GM23248 (cell line): Measurements from ENCODE around the gene BOLA2B. TPM values are rescaled to one million over a fixed set of nuclear protein-coding genes. Genes with fewer than 3 reads are reported as not detected.

Source experiments
- DNase-seq: peaks from one replicate; pipeline ENCODE4 v3.0.0-alpha.2; 2015
- H2AFZ ChIP-seq: fragments of 200-600 bp; sonication (generic); 2 replicates; pipeline ENCODE4 v1.6.1; 2016; ENCODE audit warnings: antibody characterized with exemption
- H3F3A ChIP-seq: fragments of 200-600 bp; sonication (generic); 2 replicates; pipeline ENCODE4 v1.6.1; 2016; ENCODE audit warnings: mild to moderate bottlenecking, antibody characterized with exemption, mixed run types; ENCODE audit not compliant: insufficient read depth
- H3K27ac ChIP-seq: fragments of 200-600 bp; sonication (generic); 2 replicates; pipeline ENCODE4 v1.5.1; 2016; ENCODE audit warnings: mild to moderate bottlenecking
- H3K27me3 ChIP-seq: fragments of 200-600 bp; sonication (generic); replicated peaks from 2 replicates; pipeline ENCODE4 v1.6.1; 2016; ENCODE audit warnings: mild to moderate bottlenecking; ENCODE audit not compliant: insufficient read depth
- H3K36me3 ChIP-seq: fragments of 200-600 bp; sonication (generic); 2 replicates; pipeline ENCODE4 v1.6.1; 2016; ENCODE audit warnings: low read depth, mild to moderate bottlenecking
- H3K4me1 ChIP-seq: fragments of 200-600 bp; sonication (generic); 2 replicates; pipeline ENCODE4 v1.6.1; 2016; ENCODE audit warnings: mild to moderate bottlenecking; ENCODE audit not compliant: insufficient read depth
- H3K4me2 ChIP-seq: fragments of 200-600 bp; sonication (generic); one replicate; pipeline ENCODE4 v1.6.1; 2016; ENCODE audit warnings: mild to moderate bottlenecking; ENCODE audit not compliant: unreplicated experiment
- H3K4me3 ChIP-seq: fragments of 200-600 bp; sonication (generic); 2 replicates; pipeline ENCODE4 v1.5.1; 2016; ENCODE audit warnings: mild to moderate bottlenecking
- H3K79me2 ChIP-seq: fragments of 200-600 bp; sonication (generic); 2 replicates; pipeline ENCODE4 v1.6.1; 2016; ENCODE audit warnings: mild to moderate bottlenecking; ENCODE audit not compliant: insufficient read depth
- H3K9ac ChIP-seq: fragments of 200-600 bp; sonication (generic); 2 replicates; pipeline ENCODE4 v1.6.1; 2016; ENCODE audit warnings: mild to moderate bottlenecking
- H3K9me2 ChIP-seq: fragments of 200-600 bp; sonication (generic); 2 replicates; pipeline ENCODE4 v1.6.1; 2016; ENCODE audit warnings: mixed run types, mild to moderate bottlenecking, moderate library complexity; ENCODE audit not compliant: insufficient read depth
- H3K9me3 ChIP-seq: fragments of 200-600 bp; sonication (generic); one replicate; pipeline ENCODE4 v1.6.1; 2017; ENCODE audit warnings: low read depth
- H4K20me1 ChIP-seq: fragments of 200-600 bp; sonication (generic); 2 replicates; pipeline ENCODE4 v1.6.0; 2016; ENCODE audit not compliant: insufficient read depth
- EZH2 ChIP-seq: fragments of 200-600 bp; sonication (generic); IDR thresholded peaks from 2 replicates; pipeline ENCODE4 v1.6.1; 2018; ENCODE audit warnings: antibody characterized with exemption, mild to moderate bottlenecking; ENCODE audit not compliant: insufficient read depth, poor library complexity, severe bottlenecking
- EZH2phosphoT487 ChIP-seq: fragments of 200-600 bp; sonication (generic); IDR thresholded peaks from 2 replicates; pipeline ENCODE4 v1.6.1; 2018; ENCODE audit warnings: antibody characterized with exemption, moderate library complexity, mild to moderate bottlenecking, low read depth; ENCODE audit not compliant: insufficient read depth
- WGBS, 2 experiments: methylation state at CpG; one replicate each; pipeline ENCODE4 v1.1.6; 2015 to 2017; ENCODE audit warnings: low lambda C conversion rate in 2 of 2, low coverage in 1 of 2; ENCODE audit errors: missing lambda C conversion rate in 2 of 2; 5-methylcytosine and 5-hydroxymethylcytosine counted together
- in situ Hi-C: fragments of 300-500 bp; cut with MboI; formaldehyde crosslinking; loops from 2 replicates; pipeline ENCODE4 v1.15.0; 2020
- polyA plus RNA-seq: library from polyadenylated mRNA; unstranded; fragments of >200 nt; fragmentation: Nextera tagmentation; extraction: Ambion mirVana; gene quantifications from 2 replicates; pipeline ENCODE4 v1.2.1, GENCODE V29; 2016
- total RNA-seq: library from RNA; depleted of rRNA; stranded (reverse); fragments of >200 nt; shearing (Covaris generic); gene quantifications from 2 replicates; pipeline ENCODE4 v1.2.3, GENCODE V29; 2014

The BOLA2B gene
- total and polyA plus RNA-seq, 2 experiments from 2014 or later = 146 to 155 TPM

DNA sequence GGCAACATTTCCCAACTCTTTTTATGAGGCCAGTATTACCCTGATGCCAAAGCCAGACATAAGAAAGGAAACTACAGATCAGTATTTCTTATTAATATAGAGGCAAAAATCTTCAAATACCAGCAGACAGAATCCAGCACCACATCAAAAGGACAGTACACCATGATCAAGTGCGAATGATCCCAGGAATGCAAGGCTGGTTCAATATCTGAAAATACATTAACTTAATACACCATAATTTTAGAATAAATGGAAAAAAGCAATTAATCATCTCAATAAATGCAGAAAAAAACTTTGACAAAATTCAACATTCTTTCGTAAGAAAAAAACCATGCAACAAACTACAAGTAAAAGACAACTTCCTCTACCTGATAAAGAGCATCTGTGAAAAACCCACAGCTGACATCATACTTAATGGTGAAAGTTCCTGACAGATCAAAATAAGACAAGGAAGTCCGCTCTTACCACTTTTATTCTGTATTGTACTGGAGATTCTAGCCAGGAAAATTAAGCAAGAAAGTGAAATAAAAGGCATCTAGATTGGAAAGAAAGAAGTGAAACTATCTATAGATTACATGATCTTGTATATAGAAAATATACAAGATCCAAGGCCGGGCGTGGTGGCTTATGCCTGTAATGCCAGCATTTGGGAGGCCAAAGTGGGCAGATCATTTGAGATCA lies 44.1 kb downstream of the BOLA2B start:
- H3F3A ChIP-seq = no peaks in the 10 kb centered on the region
- H3K9ac ChIP-seq = no peak overlapping the region
- no peaks in the 10 kb centered on the region for H3K27me3 ChIP-seq
- no peak overlapping the region for H3K27ac ChIP-seq
- in situ Hi-C loops = loop anchor here (25.0 kb wide), 1 partner anchor 463 kb away; the partner anchor contains the start of gene ZNF689
- H3K9me3 ChIP-seq = peaks cover 5% of the 10 kb centered on the region
- H2AFZ ChIP-seq = no peak overlapping the region
- no peak for TF ChIP-seq EZH2
- TF ChIP-seq EZH2phosphoT487 = no peak
- no peak overlapping the region for H3K4me3 ChIP-seq
- no peaks in the 10 kb centered on the region for H4K20me1 ChIP-seq
- H3K36me3 ChIP-seq = no peaks in the 10 kb centered on the region
- no peaks in the 10 kb centered on the region for H3K79me2 ChIP-seq
- DNase-seq = peak; percentile 11
- no peak overlapping the region for H3K4me2 ChIP-seq
- H3K4me1 ChIP-seq = no peaks in the 10 kb centered on the region
- H3K9me2 ChIP-seq = no peaks in the 10 kb centered on the region
- 52 to 57% methylated on average over 5 of the region's 5 CpGs for WGBS, 2 experiments

DNA sequence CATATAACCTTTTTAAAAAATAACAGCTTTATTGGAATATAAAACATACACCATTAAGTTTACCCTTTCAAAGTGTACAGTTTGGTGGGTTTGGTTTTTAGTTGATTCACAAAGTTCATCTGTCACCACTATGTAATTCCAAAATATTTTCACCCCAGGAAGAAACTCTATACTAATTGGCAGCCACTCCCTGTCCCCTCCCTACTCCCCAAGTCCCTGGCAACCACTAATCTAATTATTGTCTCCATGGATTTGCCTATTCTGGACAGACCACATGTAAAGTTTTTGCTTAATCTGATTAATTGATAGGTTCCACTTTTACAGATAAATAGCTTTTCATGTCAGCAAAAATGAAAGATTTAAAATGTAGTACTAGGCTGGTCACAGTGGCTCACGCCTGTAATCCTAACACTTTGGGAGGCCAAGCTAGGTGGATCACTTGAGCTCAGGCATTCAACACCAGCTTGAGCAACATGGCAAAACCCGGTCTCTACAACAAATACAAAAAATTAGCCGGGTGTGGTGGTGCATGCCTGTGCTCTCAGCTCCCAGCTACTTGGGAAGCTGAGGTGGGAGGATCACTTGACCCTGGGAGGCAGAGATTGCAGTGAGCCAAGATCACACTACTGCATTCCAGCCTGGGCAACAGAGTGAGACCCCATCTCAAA lies 45.5 kb downstream of the BOLA2B start:
- no peaks in the 10 kb centered on the region for H3K79me2 ChIP-seq
- no peak overlapping the region for H3K9ac ChIP-seq
- H3K27me3 ChIP-seq = no peaks in the 10 kb centered on the region
- no peak overlapping the region for H3K27ac ChIP-seq
- H3F3A ChIP-seq = no peaks in the 10 kb centered on the region
- no peaks in the 10 kb centered on the region for H4K20me1 ChIP-seq
- no peaks in the 10 kb centered on the region for H3K9me2 ChIP-seq
- DNase-seq = no peak
- H3K4me1 ChIP-seq = no peaks in the 10 kb centered on the region
- no peak for TF ChIP-seq EZH2
- TF ChIP-seq EZH2phosphoT487 = no peak
- in situ Hi-C loops = loop anchor here (25.0 kb wide), 1 partner anchor 464 kb away; the partner anchor contains the start of gene ZNF689
- H2AFZ ChIP-seq = no peak overlapping the region
- H3K36me3 ChIP-seq = no peaks in the 10 kb centered on the region
- 54 to 64% methylated on average over 3 of the region's 3 CpGs for WGBS, 2 experiments
- H3K4me3 ChIP-seq = no peak overlapping the region
- peaks cover 5% of the 10 kb centered on the region for H3K9me3 ChIP-seq
- H3K4me2 ChIP-seq = no peak overlapping the region

DNA sequence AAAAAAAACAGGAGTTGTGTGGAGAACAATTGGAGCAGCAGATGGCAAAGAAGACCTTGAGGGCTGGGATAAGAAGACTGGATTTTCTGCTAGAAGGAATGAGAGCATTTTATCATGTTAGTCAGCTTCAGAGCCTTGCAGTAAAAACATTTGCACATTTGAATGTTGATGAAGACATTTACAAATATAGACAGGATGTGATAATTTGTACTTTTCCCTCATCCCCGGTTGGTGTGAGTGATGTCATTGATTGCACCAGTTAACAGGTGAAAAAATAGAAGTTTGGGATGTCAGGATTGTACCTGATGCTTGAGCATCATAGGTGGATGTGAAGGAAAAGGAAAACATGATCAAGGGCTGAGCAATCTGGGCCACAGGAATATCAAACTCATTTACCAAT lies 47.8 kb downstream of the BOLA2B start:
- Histone ChIP-seq H4K20me1 (no peaks in the 10 kb centered on the region), H3K9me2 (no peaks in the 10 kb centered on the region), H3K79me2 (no peaks in the 10 kb centered on the region), H3K27me3 (no peaks in the 10 kb centered on the region), H3K4me2 (no peak overlapping the region), H3K36me3 (no peaks in the 10 kb centered on the region), H3K27ac (no peak overlapping the region), H3K9ac (no peak overlapping the region), H2AFZ (no peak overlapping the region), H3K4me1 (no peaks in the 10 kb centered on the region), H3K9me3 (peaks cover 5% of the 10 kb centered on the region), H3K4me3 (no peak overlapping the region), H3F3A (no peaks in the 10 kb centered on the region)
- no peak for DNase-seq
- in situ Hi-C loops = loop anchor here (25.0 kb wide), 1 partner anchor 467 kb away; the partner anchor contains the start of gene ZNF689
- 42 to 43% methylated on average over 1 of the region's 1 CpG for WGBS, 2 experiments
- TF ChIP-seq EZH2 = no peak
- TF ChIP-seq EZH2phosphoT487 = no peak

DNA sequence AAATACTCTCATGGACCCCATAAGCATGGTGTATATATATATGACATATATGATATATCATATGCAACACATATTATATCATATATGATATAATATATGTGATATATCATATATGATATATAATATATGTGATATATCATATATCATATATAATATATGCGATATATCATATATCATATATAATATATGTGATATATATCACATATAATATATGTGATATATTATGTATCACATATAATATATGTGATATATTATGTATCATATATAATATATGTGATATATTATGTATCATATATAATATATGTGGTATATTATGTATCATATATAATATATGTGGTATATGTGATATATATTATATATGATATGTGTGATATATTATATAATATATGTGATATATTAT lies 48.5 kb downstream of the BOLA2B start:
- Histone ChIP-seq H3K27ac (no peak overlapping the region), H3K9me2 (no peaks in the 10 kb centered on the region), H3F3A (no peaks in the 10 kb centered on the region), H4K20me1 (no peaks in the 10 kb centered on the region), H3K4me1 (no peaks in the 10 kb centered on the region), H3K4me3 (no peak overlapping the region), H3K9me3 (peaks cover 5% of the 10 kb centered on the region), H3K4me2 (no peak overlapping the region), H2AFZ (no peak overlapping the region), H3K36me3 (no peaks in the 10 kb centered on the region), H3K79me2 (no peaks in the 10 kb centered on the region), H3K9ac (no peak overlapping the region), H3K27me3 (no peaks in the 10 kb centered on the region)
- WGBS, 2 experiments = 39% methylated on average over 1 of the region's 1 CpG; no CpG with 5 or more reads in 1 of the 2 experiments
- DNase-seq = no peak
- in situ Hi-C loops = loop anchor here (25.0 kb wide), 1 partner anchor 467 kb away; the partner anchor contains the start of gene ZNF689
- TF ChIP-seq EZH2 (no peak), EZH2phosphoT487 (no peak)
